ENCODE results near the gene SH3BGR.

The SH3BGR gene

GRCh38 chr21:39466584-39466983 lies 14.8 kb downstream of the SH3BGR start:
- DNase-seq (ENCODE audit: low read depth): no peak
- no peaks in the 10 kb centered on the region for H3K27me3 ChIP-seq (replicated peaks; ENCODE audit: control insufficient read depth, insufficient read depth, low read length)
- H3K4me3 ChIP-seq (ENCODE audit: low read length): no peak overlapping the region
- H3K36me3 ChIP-seq (ENCODE audit: control insufficient read depth, insufficient read depth, low read length, severe bottlenecking): no peaks in the 10 kb centered on the region
- H3K4me1 ChIP-seq (ENCODE audit: control insufficient read depth, insufficient read depth, low read length): no peaks in the 10 kb centered on the region
- no peak overlapping the region for H3K9ac ChIP-seq (ENCODE audit: low read length)
- H3K9me3 ChIP-seq (ENCODE audit: control insufficient read depth, low read length): peaks cover 1% of the 10 kb centered on the region

GRCh38 chr21:39467746-39468145 lies 16.0 kb downstream of the SH3BGR start:
- Histone ChIP-seq H3K36me3 (ENCODE audit: control insufficient read depth, insufficient read depth, low read length, severe bottlenecking) (no peaks in the 10 kb centered on the region), H3K9me3 (ENCODE audit: control insufficient read depth, low read length) (peaks cover 4% of the 10 kb centered on the region), H3K4me3 (ENCODE audit: low read length) (no peak overlapping the region), H3K27me3 (replicated peaks; ENCODE audit: control insufficient read depth, insufficient read depth, low read length) (no peaks in the 10 kb centered on the region), H3K9ac (ENCODE audit: low read length) (no peak overlapping the region), H3K4me1 (ENCODE audit: control insufficient read depth, insufficient read depth, low read length) (peaks cover 4% of the 10 kb centered on the region)
- no peak for DNase-seq (ENCODE audit: low read depth)

- DNase-seq (ENCODE audit: low read depth): no peak
- no peaks in the 10 kb centered on the region for H3K27me3 ChIP-seq (replicated peaks; ENCODE audit: control insufficient read depth, insufficient read depth, low read length)
- H3K36me3 ChIP-seq (ENCODE audit: control insufficient read depth, insufficient read depth, low read length, severe bottlenecking): no peaks in the 10 kb centered on the region
- peaks cover 4% of the 10 kb centered on the region for H3K9me3 ChIP-seq (ENCODE audit: control insufficient read depth, low read length)
- H3K9ac ChIP-seq (ENCODE audit: low read length): no peak overlapping the region
- no peak overlapping the region for H3K4me3 ChIP-seq (ENCODE audit: low read length)
- H3K4me1 ChIP-seq (ENCODE audit: control insufficient read depth, insufficient read depth, low read length): peaks cover 4% of the 10 kb centered on the region
Observed at GRCh38 chr21:39468559-39468958, 16.8 kb downstream of the SH3BGR start.

- DNase-seq (ENCODE audit: low read depth): no peak
- H3K36me3 ChIP-seq (ENCODE audit: control insufficient read depth, insufficient read depth, low read length, severe bottlenecking): no peaks in the 10 kb centered on the region
- H3K4me1 ChIP-seq (ENCODE audit: control insufficient read depth, insufficient read depth, low read length): peaks cover 4% of the 10 kb centered on the region
- H3K9ac ChIP-seq (ENCODE audit: low read length): no peak overlapping the region
- H3K9me3 ChIP-seq (ENCODE audit: control insufficient read depth, low read length): peaks cover 4% of the 10 kb centered on the region
- H3K27me3 ChIP-seq (replicated peaks; ENCODE audit: control insufficient read depth, insufficient read depth, low read length): no peaks in the 10 kb centered on the region
- H3K4me3 ChIP-seq (ENCODE audit: low read length): no peak overlapping the region
Observed at GRCh38 chr21:39471598-39471997, 19.8 kb downstream of the SH3BGR start.

- DNase-seq (ENCODE audit: low read depth): no peak
- H3K9ac ChIP-seq (ENCODE audit: low read length): no peak overlapping the region
- no peaks in the 10 kb centered on the region for H3K27me3 ChIP-seq (replicated peaks; ENCODE audit: control insufficient read depth, insufficient read depth, low read length)
- H3K36me3 ChIP-seq (ENCODE audit: control insufficient read depth, insufficient read depth, low read length, severe bottlenecking): no peaks in the 10 kb centered on the region
- H3K4me1 ChIP-seq (ENCODE audit: control insufficient read depth, insufficient read depth, low read length): peaks cover 4% of the 10 kb centered on the region
- H3K9me3 ChIP-seq (ENCODE audit: control insufficient read depth, low read length): peaks cover 4% of the 10 kb centered on the region
- no peak overlapping the region for H3K4me3 ChIP-seq (ENCODE audit: low read length)
Observed at GRCh38 chr21:39472786-39473185, 21.0 kb downstream of the SH3BGR start.

- H3K27me3 ChIP-seq (replicated peaks; ENCODE audit: control insufficient read depth, insufficient read depth, low read length): no peaks in the 10 kb centered on the region
- H3K36me3 ChIP-seq (ENCODE audit: control insufficient read depth, insufficient read depth, low read length, severe bottlenecking): no peaks in the 10 kb centered on the region
- H3K9ac ChIP-seq (ENCODE audit: low read length): no peak overlapping the region
- peaks cover 4% of the 10 kb centered on the region for H3K4me1 ChIP-seq (ENCODE audit: control insufficient read depth, insufficient read depth, low read length)
- DNase-seq (ENCODE audit: low read depth): no peak
- H3K4me3 ChIP-seq (ENCODE audit: low read length): no peak overlapping the region
- H3K9me3 ChIP-seq (ENCODE audit: control insufficient read depth, low read length): peaks cover 4% of the 10 kb centered on the region
Observed at GRCh38 chr21:39474611-39475010, 22.8 kb downstream of the SH3BGR start.

- no peaks in the 10 kb centered on the region for H3K36me3 ChIP-seq (ENCODE audit: control insufficient read depth, insufficient read depth, low read length, severe bottlenecking)
- peaks cover 19% of the 10 kb centered on the region for H3K4me1 ChIP-seq (ENCODE audit: control insufficient read depth, insufficient read depth, low read length)
- H3K4me3 ChIP-seq (ENCODE audit: low read length): no peak overlapping the region
- no peaks in the 10 kb centered on the region for H3K27me3 ChIP-seq (replicated peaks; ENCODE audit: control insufficient read depth, insufficient read depth, low read length)
- no peak for DNase-seq (ENCODE audit: low read depth)
- no peak overlapping the region for H3K9ac ChIP-seq (ENCODE audit: low read length)
- H3K9me3 ChIP-seq (ENCODE audit: control insufficient read depth, low read length): no peaks in the 10 kb centered on the region
Observed at GRCh38 chr21:39479164-39479813, 27.5 kb downstream of the SH3BGR start.

- no peak for DNase-seq (ENCODE audit: low read depth)
- no peaks in the 10 kb centered on the region for H3K36me3 ChIP-seq (ENCODE audit: control insufficient read depth, insufficient read depth, low read length, severe bottlenecking)
- no peak overlapping the region for H3K9ac ChIP-seq (ENCODE audit: low read length)
- H3K27me3 ChIP-seq (replicated peaks; ENCODE audit: control insufficient read depth, insufficient read depth, low read length): no peaks in the 10 kb centered on the region
- no peak overlapping the region for H3K4me3 ChIP-seq (ENCODE audit: low read length)
- H3K9me3 ChIP-seq (ENCODE audit: control insufficient read depth, low read length): no peaks in the 10 kb centered on the region
- peaks cover 24% of the 10 kb centered on the region for H3K4me1 ChIP-seq (ENCODE audit: control insufficient read depth, insufficient read depth, low read length)
Observed at GRCh38 chr21:39479814-39480182, 28.0 kb downstream of the SH3BGR start.

GRCh38 chr21:39480271-39480670 lies 28.5 kb downstream of the SH3BGR start:
- H3K27me3 ChIP-seq (replicated peaks; ENCODE audit: control insufficient read depth, insufficient read depth, low read length): no peaks in the 10 kb centered on the region

GRCh38 chr21:39481886-39482285 lies 30.1 kb downstream of the SH3BGR start:
- Histone ChIP-seq H3K9me3 (ENCODE audit: control insufficient read depth, low read length) (no peaks in the 10 kb centered on the region), H3K4me1 (ENCODE audit: control insufficient read depth, insufficient read depth, low read length) (peaks cover 28% of the 10 kb centered on the region), H3K27me3 (replicated peaks; ENCODE audit: control insufficient read depth, insufficient read depth, low read length) (no peaks in the 10 kb centered on the region), H3K9ac (ENCODE audit: low read length) (no peak overlapping the region), H3K4me3 (ENCODE audit: low read length) (no peak overlapping the region), H3K36me3 (ENCODE audit: control insufficient read depth, insufficient read depth, low read length, severe bottlenecking) (no peaks in the 10 kb centered on the region)
- DNase-seq (ENCODE audit: low read depth): no peak

More at GRCh38 chr21:39480271-39480670, 28.5 kb downstream of the SH3BGR start:
- Histone ChIP-seq H3K9me3 (ENCODE audit: control insufficient read depth, low read length) (no peaks in the 10 kb centered on the region), H3K4me1 (ENCODE audit: control insufficient read depth, insufficient read depth, low read length) (peaks cover 28% of the 10 kb centered on the region), H3K9ac (ENCODE audit: low read length) (no peak overlapping the region), H3K4me3 (ENCODE audit: low read length) (no peak overlapping the region), H3K36me3 (ENCODE audit: control insufficient read depth, insufficient read depth, low read length, severe bottlenecking) (no peaks in the 10 kb centered on the region)
- DNase-seq (ENCODE audit: low read depth): no peak

GRCh38 chr21:39483917-39484316 lies 32.1 kb downstream of the SH3BGR start:
- Histone ChIP-seq H3K9me3 (ENCODE audit: control insufficient read depth, low read length) (no peaks in the 10 kb centered on the region), H3K4me1 (ENCODE audit: control insufficient read depth, insufficient read depth, low read length) (peaks cover 28% of the 10 kb centered on the region), H3K9ac (ENCODE audit: low read length) (no peak overlapping the region), H3K36me3 (ENCODE audit: control insufficient read depth, insufficient read depth, low read length, severe bottlenecking) (no peaks in the 10 kb centered on the region), H3K4me3 (ENCODE audit: low read length) (no peak overlapping the region), H3K27me3 (replicated peaks; ENCODE audit: control insufficient read depth, insufficient read depth, low read length) (no peaks in the 10 kb centered on the region)
- DNase-seq (ENCODE audit: low read depth): peak; percentile 74

- no peaks in the 10 kb centered on the region for H3K36me3 ChIP-seq (ENCODE audit: control insufficient read depth, insufficient read depth, low read length, severe bottlenecking)
- no peaks in the 10 kb centered on the region for H3K27me3 ChIP-seq (replicated peaks; ENCODE audit: control insufficient read depth, insufficient read depth, low read length)
- no peaks in the 10 kb centered on the region for H3K9me3 ChIP-seq (ENCODE audit: control insufficient read depth, low read length)
- H3K9ac ChIP-seq (ENCODE audit: low read length): no peak overlapping the region
- H3K4me3 ChIP-seq (ENCODE audit: low read length): no peak overlapping the region
- H3K4me1 ChIP-seq (ENCODE audit: control insufficient read depth, insufficient read depth, low read length): peaks cover 28% of the 10 kb centered on the region
- DNase-seq (ENCODE audit: low read depth): peak; percentile 88
Observed at GRCh38 chr21:39484711-39485276, 33.0 kb downstream of the SH3BGR start.
